VCaP (cell line): Measurements from ENCODE around the gene COL17A1.
A peak's percentile ranks its signal among the peaks of the same experiment; 100 is the strongest.

Experiments
- H3K27ac ChIP-seq: fragments of 450-650 bp; 2 replicates; pipeline ENCODE4 v1.5.1; 2017
- CTCF ChIP-seq: fragments of 450-650 bp; conservative IDR thresholded peaks from 2 replicates; pipeline ENCODE4 v1.5.1; 2017; ENCODE audit warnings: mild to moderate bottlenecking, moderate library complexity

Gene COL17A1

GRCh38 chr10:103990121-103990520 is 95.6 kb downstream of the COL17A1 start:
- no peak for TF ChIP-seq CTCF
- no peak overlapping the region for H3K27ac ChIP-seq

GRCh38 chr10:103986360-103986759 is 99.3 kb downstream of the COL17A1 start:
- no peak overlapping the region for H3K27ac ChIP-seq
- no peak for TF ChIP-seq CTCF

- no peak overlapping the region for H3K27ac ChIP-seq
- no peak for TF ChIP-seq CTCF
These were observed 100.0 kb downstream of the COL17A1 start for GRCh38 chr10:103985726-103986125.

GRCh38 chr10:103983367-103983911 is 102.2 kb downstream of the COL17A1 start:
- H3K27ac ChIP-seq, result no peak overlapping the region
- no peak for TF ChIP-seq CTCF

- TF ChIP-seq CTCF, result peak; percentile 53
- no peak overlapping the region for H3K27ac ChIP-seq
These were observed 103.0 kb downstream of the COL17A1 start for GRCh38 chr10:103982639-103983038.
